ENCODE measurements around the gene GNAZ.

Gene GNAZ

GRCh38 chr22:23115369-23115768 is 45.0 kb downstream of the GNAZ start:
- TF ChIP-seq, protein P1, sequence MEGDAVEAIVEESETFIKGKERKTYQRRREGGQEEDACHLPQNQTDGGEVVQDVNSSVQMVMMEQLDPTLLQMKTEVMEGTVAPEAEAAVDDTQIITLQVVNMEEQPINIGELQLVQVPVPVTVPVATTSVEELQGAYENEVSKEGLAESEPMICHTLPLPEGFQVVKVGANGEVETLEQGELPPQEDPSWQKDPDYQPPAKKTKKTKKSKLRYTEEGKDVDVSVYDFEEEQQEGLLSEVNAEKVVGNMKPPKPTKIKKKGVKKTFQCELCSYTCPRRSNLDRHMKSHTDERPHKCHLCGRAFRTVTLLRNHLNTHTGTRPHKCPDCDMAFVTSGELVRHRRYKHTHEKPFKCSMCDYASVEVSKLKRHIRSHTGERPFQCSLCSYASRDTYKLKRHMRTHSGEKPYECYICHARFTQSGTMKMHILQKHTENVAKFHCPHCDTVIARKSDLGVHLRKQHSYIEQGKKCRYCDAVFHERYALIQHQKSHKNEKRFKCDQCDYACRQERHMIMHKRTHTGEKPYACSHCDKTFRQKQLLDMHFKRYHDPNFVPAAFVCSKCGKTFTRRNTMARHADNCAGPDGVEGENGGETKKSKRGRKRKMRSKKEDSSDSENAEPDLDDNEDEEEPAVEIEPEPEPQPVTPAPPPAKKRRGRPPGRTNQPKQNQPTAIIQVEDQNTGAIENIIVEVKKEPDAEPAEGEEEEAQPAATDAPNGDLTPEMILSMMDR (conservative IDR thresholded peaks at IDR 0.05) = no peak
- H3K27ac ChIP-seq = no peak overlapping the region

- TF ChIP-seq, protein P1 (conservative IDR thresholded peaks at IDR 0.05) = no peak
- no peak overlapping the region for H3K27ac ChIP-seq
Observed at GRCh38 chr22:23115825-23116494, 45.6 kb downstream of the GNAZ start.

- TF ChIP-seq, protein P1 (conservative IDR thresholded peaks at IDR 0.05) = no peak
Observed at GRCh38 chr22:23116506-23117263, 46.4 kb downstream of the GNAZ start.

DNA sequence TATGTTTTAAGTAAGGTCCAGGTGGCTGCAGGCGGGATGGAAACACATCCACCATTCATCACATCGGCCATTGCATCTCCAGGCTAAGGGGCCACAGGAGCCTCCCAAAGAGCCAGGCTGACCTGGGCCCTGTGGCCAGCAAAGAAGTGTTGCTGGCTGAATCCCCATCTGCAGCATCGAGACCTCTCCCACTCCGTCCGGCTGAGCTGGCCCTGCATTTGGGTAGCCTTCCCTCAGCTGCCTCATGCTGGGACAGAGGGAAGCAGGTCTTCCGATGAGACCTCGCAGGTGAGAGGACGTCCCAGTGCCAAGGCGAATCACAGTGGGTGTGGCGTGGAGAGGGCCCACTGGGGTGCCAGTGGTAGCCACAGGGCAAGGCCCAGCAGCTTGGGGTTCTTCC is 47.0 kb downstream of the GNAZ start:
- TF ChIP-seq, protein P1 (conservative IDR thresholded peaks at IDR 0.05) = no peak
- no peak overlapping the region for H3K27ac ChIP-seq

More at GRCh38 chr22:23116506-23117263, 46.4 kb downstream of the GNAZ start:
- H3K27ac ChIP-seq = no peak overlapping the region

- H3K27ac ChIP-seq = no peak overlapping the region
- TF ChIP-seq, protein P1 (conservative IDR thresholded peaks at IDR 0.05) = no peak
Observed at GRCh38 chr22:23117891-23118646, 47.8 kb downstream of the GNAZ start.

DNA sequence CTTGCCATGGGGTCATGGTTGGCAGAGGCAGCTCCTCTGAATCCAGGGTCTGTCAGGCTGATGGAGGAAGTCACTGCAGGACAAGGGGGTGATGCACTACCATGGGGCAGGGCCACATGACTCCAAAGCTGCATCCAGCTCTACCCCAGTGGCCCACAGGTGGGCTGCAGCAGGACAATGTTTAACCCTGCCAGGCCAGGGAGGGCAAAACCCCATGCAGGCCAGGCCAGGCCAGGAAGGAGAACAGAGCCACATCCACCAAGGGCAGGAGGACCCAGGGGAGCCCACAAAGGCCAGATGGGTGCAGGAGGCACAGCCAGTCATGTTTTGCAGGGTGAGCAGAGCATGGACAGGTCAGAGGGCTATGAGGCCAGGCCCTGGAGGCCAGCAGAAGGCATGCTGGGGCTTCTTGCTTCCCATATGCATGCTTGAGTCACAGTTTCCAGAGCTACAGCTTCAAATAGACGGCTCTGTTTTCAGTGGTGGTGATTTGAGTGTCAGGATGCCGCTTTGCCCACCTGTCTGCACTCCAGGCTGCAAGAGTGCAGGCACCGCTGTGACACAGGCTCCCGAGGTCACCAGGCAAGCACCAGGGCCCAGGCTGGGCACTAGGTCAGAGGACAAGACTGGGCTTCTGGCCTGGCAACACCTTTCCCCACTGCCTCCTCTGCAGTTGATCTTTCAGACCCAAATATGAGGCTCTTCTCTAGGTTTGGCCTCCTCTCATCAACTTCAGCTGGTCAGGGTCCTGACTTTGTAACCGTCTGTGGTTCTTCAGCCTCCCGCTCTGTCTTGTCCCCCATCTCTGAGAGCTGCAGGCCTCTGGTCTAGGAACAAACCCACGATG is 48.6 kb downstream of the GNAZ start:
- H3K27ac ChIP-seq = no peak overlapping the region
- TF ChIP-seq, protein P1 (conservative IDR thresholded peaks at IDR 0.05) = no peak
